Activated effector memory CD4-positive, alpha-beta T cell treated with Interleukin-2 at 50 U/mL for 16 hours (primary cell): ENCODE results near the gene CPA2.
"Not testable (repeated sequence)": the region's sequence is repeated elsewhere in the genome, so short reads cannot be mapped to it uniquely, and the experiment has no call there.

ENCODE experiments used
- DNase-seq: peaks from one replicate; pipeline ENCODE4 v3.0.0-alpha.2; 2020

Gene CPA2

DNA sequence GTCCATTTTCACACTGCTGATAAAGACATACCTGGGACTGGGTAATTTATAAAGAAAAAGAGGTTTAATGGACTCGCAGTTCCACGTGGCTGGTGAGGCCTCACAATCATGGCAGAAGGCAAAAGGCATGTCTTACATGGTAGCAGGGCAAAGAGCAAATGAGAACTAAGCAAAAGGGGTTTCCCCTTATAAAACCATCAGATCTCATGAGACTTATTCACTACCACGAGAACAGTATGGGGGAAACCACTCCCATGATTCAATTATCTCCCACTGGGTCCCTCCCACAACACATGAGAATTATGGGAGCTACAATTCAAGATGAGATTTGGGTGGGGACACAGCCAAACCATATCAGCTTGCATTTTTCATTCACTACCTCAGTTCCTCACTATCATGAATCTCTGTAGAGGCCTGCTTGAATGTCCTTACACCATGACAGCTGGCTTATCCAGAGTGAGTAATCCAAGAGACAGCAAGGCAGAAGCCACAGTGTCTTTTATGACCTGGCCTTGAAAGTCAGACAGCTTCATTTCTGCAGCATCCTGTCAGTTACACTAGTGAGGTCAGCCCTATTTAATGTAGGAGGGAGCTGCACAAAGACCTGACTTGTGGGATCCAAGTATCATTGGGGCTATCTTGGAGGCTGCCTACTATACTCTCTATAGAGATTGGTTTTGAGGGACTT is 55.0 kb downstream of the CPA2 start:
- DNase-seq, result not testable (repeated sequence)

DNA sequence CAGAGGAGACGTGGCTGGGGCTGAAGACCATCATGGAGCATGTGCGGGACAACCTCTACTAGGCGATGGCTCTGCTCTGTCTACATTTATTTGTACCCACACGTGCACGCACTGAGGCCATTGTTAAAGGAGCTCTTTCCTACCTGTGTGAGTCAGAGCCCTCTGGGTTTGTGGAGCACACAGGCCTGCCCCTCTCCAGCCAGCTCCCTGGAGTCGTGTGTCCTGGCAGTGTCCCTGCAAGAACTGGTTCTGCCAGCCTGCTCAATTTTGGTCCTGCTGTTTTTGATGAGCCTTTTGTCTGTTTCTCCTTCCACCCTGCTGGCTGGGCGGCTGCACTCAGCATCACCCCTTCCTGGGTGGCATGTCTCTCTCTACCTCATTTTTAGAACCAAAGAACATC is 56.0 kb downstream of the CPA2 start:
- DNase-seq, result no peak

DNA sequence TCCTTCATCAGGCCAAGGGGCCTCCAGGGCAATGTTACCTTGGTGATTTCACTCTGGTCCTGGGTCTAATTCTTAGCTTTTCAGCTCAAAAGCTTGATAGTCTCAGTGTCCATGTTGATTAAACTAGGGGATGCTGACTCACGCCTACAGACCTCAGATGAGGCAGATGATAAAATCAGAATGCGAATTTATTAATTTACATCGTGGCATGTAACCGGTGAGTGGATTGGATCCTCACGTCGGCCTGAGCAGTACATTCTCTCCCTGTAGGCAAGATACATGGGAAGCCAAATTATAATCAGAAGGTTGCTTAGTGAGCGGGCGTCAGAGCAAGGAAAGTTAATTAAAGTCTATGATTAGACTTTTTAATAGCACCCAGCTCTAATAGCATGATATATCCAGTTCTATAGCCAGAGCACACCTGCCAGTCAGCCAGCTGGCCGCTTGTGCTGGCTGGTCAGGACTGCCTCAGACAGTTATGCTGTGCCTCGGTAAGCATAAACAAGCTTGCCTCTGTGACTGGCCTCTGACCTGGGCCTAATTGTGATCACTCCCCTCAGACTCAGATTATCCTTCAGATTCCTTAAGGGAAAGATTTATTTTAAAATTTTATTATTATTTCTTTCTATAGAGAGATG is 57.8 kb downstream of the CPA2 start:
- DNase-seq, result no peak

DNA sequence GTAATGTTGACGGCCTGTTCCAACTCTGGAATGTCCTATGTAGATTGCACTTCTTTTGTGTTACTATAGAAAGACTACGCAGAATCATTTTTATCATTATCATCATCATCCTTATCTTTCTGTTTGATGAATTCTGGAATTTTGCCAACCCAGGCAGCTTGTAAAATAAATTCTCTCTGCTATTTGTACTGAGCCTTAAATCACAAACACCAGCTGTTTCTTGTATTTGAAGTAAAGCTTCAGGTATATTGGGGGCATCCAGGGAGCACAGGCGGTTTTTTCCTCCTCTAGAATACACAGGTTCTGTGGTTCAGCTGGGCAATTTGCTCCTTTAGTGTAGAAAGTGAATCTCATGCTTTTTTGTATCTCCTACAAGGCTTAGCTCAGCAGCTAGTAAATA is 63.0 kb downstream of the CPA2 start:
- DNase-seq, result no peak

DNA sequence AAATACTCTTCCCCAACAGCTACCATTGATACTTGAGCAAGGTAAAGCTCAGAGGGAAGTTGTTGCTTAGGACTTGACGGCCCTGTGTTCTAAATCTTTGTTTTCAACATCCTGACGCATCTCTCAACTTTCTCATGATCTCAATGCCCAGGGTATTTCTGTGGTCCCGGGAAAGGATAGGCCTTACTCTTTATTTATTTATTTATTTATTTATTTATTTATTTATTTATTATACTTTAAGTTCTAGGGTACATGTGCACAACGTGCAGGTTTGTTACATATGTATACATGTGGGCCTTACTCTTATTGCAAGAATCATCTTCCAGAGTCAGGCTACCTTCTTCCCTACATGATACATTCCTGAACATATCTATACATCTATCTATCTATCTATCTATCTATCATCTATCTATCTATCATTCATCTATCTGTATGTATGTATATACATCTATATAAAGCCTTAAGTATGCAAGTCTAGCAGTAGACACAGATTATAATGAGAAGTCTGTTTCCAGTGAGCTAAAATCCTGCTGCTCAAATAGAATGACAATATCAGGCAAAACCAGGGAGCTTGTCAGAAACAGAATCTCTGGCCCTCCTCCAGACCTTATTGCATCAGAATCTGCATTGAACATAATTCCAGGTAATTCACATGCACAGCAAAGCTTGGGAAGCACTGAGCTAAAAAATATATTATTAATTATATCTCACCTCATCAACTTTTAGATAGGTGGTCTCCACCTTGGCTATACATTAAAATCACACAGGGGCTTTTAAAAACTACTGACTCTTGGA is 65.8 kb downstream of the CPA2 start:
- DNase-seq, result no peak

DNA sequence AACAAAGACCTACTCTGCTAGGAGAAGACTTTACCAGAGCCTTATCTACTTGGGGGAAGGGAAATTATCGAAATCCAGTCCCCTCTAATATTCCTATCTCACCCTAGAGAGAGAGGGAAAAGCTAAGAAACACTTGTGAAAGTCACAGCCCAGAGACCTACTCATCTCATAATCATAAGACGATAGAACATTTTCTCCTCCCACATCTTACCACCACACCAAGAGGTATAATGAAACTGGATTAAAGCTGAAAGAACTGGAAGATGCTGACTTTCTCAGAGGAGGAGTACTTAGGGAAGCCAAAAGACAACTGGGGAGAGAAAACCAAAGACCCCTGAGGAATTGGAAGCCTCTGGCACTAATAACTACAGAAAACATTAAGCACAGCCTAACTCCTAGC is 67.2 kb downstream of the CPA2 start:
- DNase-seq, result no peak

DNA sequence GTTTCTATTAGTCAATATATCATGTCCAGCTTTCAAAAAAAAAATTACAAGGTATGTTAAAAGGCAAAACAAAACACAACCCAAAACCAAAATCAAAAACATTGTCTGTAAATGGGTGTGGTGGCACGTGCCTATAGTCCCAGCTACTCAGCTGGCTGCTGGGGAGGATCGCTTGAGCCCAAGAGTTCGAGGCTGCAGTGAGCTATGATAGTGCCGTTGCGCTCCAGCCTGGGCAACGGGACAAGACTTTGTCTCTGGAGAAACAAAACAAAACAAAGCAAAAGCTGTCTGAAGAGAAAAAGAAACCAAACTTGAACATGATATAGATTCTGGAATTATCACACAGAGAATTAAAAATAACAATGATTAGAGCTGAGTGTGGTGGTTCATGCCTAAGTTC is 67.6 kb downstream of the CPA2 start:
- no peak for DNase-seq

DNA sequence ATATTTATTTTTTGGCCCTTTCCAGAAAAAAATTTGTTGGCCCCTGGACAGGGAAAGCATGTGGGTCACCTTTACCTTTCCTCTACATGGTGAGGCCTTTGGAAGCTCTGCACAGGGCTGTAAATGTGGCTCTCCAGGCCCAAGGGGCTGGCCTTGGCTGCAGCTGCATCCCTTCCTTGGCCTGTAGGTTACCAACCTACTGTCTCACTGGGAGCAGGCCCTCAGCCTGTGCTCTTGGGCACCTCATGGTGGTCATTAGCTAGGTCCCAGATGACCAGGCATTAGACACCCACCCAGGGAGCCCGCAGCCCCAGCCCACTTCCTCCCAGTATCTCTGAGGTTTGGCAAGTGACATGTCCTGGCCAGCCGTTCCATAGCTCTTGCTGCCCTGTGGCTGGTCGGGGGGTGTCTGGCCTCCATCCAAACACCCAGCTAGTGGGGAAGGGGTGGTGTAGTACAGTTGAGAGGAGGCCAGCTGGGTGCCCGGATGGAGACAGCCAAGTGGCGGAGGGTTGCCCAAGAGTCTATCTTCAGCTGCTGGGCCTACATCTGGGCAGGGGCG is 70.8 kb downstream of the CPA2 start:
- no peak for DNase-seq

DNA sequence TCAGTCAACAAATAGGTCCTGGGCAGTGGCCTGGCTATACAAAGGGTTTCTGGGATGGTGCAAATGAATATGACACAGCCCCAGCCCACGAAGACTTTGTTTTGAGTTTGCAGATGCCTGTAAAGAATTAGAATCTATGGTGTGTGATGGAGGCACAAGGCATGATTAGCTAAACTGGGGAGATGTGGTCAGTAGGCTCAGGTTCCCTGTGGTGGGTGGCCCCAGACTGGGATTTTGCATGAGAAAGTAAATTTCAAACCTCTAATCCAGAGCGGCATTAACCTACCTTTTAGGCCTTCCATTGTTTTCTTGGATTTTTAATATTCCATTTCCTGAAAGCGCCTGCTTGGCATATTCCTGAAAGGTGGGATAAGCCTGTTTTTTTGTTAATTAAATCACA is 71.6 kb downstream of the CPA2 start:
- DNase-seq, result no peak
